Measurements from ENCODE around the gene YIF1B.
"Not testable (repeated sequence)": the region's sequence is repeated elsewhere in the genome, so short reads cannot be mapped to it uniquely, and the experiment has no call there.

Gene YIF1B, protein sequence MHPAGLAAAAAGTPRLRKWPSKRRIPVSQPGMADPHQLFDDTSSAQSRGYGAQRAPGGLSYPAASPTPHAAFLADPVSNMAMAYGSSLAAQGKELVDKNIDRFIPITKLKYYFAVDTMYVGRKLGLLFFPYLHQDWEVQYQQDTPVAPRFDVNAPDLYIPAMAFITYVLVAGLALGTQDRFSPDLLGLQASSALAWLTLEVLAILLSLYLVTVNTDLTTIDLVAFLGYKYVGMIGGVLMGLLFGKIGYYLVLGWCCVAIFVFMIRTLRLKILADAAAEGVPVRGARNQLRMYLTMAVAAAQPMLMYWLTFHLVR

DNA sequence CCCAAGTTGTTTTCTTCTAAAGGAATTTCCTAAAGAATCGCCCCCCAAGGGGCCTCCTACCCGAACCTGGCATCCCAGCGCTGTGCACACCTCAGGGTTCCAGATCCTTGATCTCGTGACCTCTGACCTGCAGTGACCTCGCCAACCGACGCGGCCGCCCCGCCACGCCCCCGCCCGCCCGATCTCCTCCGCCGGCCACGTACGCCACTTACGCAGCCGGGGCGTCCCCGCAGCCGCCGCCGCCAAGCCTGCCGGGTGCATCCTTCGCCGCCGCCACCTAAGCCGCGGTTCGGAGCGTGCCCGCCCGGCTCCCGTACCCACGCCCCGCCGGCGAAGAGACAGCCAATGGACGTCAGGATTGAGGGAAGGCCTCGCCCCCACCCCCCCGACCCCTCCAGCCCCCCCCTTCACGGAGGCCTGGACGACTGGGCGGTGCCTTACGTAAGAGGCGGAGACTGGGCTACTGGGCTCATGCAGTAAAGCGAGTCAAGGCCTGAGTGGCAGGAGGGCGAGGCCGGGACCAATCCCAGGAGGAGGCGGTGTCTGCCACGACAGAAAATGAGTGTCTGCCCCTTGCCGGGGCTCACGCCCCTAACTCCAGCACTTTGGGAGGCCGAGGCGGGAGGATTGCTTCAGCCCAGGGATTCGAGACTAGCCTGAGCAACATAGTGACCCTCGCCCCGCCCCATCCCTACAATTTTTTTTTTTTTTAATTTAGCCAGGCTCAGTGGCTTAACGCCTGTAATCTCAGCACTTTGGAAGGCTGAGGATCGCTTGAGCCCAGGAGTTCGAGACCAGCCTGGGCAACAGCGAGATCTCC, at the start of gene YIF1B:
TSS of gene YIF1B (minus strand) at position 291 of the 820 bp plus-strand sequence. CDS start at position 261, 30 bp downstream.
- DNase-seq (ENCODE audit: low read depth) = peak; percentile 90

DNA sequence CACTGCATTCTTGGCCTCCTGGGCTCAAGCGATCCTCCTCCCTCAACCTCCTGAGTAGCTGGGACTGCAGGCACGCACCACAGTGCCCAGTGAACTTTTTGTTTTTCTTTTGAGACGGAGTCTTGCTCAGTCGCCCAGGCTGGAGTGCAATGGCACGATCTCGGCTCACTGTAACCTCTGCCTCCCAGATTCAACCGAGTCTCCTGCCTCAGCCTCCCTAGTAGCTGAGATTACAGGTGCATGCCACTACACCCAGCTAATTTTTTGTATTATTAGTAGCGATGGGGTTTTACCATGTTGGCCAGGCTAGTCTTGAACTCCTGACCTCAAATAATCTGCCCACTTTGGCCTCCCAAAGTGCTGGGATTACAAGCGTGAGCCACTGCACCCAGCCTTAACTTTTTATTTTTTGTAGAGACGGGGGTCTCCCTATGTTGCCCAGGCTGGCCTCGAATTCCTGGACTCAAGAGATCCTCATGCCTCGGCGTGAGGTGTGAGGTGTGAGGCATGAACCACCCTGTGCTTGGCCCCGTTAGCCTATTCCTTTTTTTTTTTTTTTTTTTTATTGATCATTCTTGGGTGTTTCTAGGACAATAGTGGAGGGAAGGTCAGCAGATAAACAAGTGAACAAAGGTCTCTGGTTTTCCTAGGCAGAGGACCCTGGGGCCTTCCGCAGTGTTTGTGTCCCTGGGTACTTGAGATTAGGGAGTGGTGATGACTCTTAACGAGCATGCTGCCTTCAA, 47.4 kb upstream of the YIF1B start:
- not testable (repeated sequence) for DNase-seq (ENCODE audit: low read depth)

DNA sequence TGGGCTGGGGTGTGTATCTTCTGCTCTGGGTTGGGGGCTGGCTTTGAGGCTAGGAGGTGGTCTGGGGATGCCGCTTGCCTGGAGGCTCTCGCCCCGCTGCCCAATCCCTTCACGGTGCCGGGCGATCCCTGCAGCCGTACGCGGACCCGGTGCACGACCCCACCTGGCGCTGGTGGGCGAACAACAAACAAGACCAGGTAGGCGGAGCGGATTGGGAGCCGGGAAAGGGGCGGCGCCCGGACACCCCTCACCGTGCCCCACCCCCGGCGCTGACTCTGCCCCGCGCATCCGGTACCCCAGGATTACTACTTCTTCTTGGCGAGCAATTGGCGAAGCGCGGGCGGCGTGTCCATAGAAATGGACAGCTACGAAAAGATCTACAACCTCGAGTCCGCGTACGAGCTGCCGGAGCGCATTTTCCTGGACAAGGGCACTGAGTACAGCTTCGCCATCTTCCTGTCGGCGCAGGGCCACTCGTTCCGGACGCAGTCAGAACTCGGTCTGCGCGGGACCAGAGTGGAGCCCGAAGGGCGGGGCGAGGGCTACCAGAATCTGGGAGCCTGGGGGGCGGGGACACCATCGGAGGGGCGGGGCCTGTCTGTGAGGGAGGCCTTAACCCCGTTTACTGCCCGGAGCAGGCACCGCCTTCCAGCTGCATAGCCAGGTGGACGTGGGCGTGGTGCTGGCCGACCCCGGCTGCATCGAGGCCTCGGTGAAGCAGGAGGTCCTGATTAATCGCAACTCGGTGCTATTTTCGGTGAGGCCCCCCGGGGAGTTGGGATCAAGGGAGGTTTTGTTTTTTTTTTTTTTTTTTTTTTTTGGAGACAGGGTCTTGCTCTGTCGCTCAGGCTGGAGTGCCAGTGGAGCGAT, 46.6 kb upstream of the YIF1B start:
- peak; percentile 36 for DNase-seq (ENCODE audit: low read depth)

DNA sequence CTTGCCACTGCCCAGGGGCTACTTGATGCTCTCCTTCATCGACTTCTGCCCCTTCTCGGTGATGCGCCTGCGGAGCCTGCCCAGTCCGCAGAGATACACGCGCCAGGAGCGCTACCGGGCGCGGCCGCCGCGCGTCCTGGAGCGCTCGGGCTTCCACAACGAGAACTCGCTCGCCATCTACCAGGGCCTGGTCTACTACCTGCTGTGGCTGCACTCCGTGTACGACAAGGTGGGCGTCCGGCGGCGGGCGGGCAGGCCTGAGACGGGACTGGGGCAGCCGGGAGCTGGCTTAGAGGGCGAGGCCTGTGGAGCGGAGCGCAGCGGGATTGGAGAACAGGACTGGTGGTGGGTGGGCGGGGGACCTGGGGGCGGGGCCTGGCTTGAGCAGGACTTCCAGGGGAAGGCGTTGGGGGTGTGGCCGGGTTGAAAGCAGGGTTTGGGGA, 45.9 kb upstream of the YIF1B start:
- DNase-seq (ENCODE audit: low read depth) = peak; percentile 31

DNA sequence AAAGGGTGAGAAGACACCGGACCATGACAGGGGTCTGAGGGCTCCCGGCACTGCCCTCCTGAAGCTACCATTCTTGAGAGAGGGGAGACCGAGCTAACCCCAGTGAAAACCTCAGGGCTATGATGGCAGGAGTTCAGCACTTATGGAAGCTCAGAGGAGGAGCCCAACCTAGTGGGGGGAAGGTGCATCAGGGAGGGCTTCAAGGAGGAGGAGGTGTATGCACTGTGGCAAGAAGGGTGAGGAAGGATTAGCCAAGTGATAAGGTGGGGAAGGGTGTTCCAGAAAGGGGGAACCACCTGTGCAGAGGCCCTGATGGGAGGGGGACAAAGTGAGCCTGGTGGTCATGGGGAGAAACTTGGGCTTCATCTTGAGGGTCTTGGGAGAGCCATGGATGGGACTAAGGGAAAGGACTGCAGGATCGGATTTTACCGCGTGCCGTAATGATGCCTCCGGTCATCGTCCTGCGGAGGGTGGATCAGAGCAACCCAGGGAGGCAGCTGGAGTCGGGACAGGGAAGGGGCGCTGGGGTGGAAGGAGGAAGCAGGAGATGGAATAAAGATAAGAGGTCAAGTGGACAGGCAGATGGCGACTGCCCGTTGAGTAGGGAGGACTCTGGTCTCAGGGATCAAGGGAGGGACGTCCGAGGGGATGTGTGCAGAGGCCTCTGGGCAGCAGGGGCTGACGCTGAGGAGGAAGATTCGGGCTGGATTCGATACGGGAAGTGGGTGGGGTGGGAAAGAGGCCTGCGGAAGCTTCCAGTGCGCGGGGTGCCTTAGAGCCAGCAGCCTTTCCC, 45.3 kb upstream of the YIF1B start:
- DNase-seq (ENCODE audit: low read depth) = no peak

DNA sequence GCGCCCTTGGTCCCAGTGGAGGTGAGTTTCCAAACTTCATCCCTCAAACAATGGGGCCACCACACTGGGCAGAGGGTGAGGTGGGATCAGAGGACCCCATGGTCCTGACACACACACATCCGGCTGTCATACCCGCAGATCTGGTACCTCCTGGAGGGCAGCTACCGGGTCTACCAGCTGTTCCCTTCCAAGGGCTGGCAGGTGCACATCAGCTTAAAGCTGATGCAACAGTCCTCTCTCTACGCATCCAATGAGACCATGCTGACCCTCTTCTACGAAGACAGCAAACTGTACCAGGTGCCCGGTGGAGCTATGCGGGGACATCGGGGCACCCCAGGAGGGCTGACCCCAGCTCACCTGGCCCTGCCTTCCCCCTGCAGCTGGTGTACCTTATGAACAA, 44.6 kb upstream of the YIF1B start:
- DNase-seq (ENCODE audit: low read depth) = no peak

DNA sequence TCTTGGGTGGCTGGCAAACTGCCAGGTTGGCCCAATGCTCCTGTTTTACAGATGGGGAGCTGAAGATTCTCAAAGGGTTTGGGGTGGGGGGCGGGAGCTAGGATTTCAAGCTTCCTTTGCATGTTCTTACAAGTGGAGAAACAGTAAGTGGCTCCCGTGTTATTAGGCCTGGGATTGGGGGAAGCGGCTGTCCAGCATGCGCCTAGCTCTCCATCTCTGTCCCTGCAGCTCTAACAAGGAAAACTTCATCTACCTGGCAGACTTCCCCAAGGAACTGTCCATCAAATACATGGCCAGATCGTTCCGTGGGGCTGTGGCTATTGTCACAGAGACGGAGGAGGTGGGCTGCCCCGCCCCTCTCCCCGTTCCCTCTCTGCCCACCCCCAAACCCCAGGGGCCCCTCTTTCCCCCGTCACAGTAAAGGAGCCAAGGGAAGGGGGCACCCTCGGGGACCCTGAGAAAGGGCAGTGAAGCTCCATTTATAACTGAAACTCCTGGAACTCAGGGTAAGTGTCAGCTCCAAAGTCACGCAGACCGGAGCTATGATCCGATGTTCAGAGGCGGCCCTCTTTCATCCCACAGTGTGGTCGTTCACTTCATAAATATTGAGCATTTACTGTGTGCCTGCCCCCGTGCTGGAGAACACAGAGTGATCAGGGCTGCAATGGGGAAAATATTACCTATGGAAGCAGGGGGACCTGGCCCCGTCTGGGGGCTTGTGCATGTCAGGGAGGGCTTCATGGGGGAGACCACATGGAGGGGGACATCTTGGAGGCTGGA, 43.7 kb upstream of the YIF1B start:
- no peak for DNase-seq (ENCODE audit: low read depth)

DNA sequence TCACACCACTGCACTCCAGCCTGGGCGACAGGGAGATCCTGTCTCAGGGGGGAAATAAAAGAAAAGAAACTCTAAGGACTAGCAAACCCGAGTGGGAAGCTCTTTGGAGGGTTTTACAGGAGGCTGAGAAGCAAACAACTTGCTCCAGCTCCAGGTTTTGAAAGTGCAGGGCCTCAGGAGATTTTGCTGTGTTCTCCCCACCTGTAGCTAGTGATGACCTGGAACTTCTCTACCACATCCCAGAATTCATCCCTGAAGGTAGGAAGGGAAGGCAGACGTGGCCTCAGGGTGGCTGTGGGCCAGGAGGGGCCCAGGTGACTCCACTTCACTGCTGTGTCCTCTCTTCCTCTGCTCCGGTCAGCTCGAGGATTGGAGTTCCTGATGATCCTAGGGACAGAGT, 42.3 kb upstream of the YIF1B start:
- no peak for DNase-seq (ENCODE audit: low read depth)

DNA sequence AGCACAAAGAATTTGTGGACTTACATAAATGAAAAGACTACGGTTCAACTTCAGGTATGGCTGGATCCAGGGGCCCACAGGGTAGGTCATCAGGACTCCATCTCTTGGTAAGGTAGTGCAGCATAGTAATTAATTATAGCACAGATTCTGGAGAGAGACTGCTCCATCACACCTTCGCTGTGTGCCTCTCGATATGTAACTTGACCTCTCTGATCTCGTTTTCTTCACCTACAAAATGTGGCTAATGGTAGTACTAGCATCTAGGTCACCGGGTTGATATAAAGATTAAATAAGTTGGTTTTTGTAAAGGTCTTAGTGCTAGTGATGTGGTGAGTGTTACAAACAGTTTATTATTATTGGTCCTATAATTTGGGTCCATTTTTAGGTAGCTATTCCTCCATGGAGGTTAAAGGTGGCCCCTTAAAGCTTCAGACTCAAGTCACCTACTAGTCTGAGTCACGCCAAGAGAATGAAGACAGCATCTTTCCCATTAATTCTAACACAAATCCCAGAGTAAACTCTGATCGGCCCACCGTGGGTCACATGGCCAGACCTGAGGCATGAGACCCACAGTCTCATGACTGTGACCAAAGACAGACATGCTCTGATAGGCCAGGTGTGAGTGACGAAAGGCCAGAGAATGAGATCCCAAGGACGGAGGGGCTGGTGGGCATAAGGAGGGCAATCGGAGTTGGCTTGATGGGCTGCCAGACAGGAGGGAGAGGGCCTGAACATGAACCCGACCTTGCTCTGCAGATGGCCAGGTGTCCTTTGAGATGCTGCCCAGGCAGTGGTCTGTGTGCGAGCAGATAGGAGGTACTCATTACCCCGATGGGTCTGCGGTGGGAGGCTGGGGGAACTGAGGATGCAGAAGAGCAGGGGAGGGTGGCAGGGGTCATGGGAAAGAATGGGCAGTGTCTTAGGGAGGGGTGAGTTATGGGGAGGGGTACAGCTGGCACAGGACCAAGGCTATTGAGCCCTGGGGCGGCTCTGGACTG, 40.3 kb upstream of the YIF1B start:
- DNase-seq (ENCODE audit: low read depth) = no peak

DNA sequence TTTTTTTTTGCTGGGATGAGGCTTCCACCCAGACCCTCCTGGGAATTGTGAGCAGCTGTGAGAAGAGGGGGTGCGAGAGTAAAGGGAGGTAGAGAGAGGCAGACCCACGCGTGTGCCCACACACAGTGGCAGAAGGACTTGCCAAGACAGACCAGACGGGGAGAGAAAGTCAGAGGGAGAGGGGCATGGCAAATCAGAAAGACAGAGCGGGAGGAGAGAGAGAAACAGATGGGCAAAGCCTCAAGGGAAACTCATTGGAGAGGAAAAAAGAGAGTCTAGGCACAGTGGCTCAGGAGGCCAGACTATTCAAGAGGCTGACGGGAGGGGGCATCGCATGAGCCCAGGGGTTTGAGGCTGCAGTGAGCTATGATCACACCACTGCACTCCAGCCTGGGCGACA, 36.9 kb upstream of the YIF1B start:
- no peak for DNase-seq (ENCODE audit: low read depth)

DNA sequence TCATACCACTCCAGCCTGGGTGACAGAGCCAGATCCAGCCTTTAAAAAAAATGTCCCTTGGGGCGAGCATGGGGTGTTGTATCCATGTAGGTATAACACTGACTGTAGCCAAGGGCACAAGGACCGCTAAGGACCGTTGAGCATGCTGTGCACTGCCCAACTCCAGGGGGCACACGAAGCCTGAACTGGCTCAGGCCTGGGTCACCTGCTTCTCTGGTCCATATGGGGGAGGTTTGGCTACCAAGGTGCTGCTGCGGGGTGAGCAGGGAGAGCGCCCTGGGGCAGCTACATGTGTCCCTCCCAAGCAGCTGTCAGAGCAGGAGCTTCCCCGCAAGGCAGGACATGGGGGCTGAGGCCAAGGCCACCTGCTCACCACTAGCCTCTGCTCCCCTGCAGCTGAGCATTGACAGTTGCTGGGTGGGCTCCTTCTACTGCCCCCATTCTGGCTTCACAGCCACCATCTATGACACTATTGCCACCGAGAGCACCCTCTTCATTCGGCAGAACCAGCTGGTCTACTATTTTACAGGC, 36.2 kb upstream of the YIF1B start:
- DNase-seq (ENCODE audit: low read depth) = no peak

DNA sequence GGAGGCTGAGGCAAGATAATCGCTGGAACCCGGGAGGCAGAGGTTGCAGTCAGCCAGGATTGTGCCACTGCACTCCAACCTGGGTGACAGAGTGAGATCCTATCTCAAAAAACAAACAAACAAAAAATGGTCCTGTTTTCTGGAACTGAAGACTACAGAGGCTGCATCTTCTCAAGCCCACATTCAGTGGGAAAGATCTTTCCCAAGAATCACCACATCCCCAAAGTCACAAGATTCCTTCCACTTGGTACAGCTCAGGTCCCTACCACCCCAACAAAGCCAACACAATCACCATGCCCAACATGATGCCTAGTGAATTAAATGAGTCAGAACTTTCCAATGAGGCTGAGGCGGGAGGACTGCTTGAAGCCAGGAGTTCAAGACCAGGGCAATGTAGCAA, 35.1 kb upstream of the YIF1B start:
- DNase-seq (ENCODE audit: low read depth) = no peak

DNA sequence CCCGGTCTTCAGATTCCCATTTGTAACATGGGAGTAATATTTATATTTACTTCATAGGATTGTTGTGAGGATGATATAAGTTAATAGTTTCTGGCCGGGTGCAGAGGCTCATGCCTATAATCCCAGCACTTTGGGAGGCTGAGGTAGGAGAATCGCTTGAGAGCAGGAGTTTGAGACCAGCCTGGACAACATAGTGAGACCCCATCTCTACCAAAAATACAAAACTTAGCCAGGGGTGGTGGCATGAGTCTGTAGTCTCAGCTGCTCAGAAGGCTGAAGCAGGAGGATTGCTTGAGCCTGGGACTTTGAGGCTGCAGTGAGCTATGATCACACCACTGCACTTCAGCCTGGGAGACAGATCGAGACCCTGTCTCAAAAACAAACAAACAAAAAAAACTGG, 31.1 kb upstream of the YIF1B start:
- DNase-seq (ENCODE audit: low read depth) = no peak

DNA sequence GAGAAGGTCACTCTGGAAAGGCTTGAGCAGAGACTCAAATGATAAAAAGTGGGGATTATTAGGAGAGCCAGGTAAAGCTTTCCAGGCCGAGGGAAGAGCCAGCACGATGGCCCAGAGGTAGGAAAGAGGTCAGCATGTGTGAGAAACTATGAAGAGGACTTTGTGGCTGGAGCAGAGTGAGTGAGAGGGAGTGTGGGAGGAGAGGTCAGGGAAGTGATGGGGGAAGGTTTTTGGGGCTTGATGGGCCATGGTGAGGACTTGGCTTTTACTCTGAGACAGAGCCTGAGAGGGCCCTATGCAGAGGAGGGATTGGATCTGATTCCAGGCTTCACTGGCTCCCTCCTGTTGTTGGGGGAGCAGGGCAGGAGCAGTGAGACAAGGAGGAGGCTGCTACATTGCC, 25.2 kb upstream of the YIF1B start:
- DNase-seq (ENCODE audit: low read depth) = no peak

DNA sequence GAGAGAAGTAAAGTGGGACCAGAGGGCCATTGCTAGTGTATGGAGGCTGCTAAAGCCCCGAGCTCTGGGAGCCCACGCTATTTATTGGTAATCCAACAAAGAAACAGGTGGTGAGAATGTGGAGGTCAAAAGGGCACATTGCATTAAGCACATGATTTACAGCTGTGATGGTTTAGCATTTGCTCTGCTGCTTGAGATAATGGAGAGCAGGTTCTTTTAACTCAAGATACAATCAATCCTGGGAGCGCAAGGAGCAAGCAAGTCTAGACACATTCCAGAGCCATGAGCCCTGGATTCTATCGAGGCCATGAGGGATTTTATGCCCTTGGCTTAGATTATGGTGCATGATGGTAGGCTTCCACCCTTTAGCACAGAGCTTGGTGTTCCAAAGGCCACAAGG, 23.3 kb upstream of the YIF1B start:
- DNase-seq (ENCODE audit: low read depth) = not testable (repeated sequence)

DNA sequence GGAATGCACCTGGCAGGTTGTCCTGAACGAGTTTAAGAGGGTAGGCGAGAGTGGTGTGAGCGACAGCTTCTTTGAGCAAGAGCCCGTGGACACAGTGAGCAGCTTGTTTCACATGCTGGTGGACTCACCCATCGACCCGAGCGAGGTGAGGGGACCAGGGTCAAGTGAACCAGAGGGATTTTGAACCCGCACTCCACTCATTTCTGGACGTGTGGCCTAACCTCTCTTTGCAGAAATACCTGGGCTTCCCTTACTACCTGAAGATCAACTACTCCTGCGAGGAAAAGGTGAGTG, 21.6 kb upstream of the YIF1B start:
- DNase-seq (ENCODE audit: low read depth) = no peak

DNA sequence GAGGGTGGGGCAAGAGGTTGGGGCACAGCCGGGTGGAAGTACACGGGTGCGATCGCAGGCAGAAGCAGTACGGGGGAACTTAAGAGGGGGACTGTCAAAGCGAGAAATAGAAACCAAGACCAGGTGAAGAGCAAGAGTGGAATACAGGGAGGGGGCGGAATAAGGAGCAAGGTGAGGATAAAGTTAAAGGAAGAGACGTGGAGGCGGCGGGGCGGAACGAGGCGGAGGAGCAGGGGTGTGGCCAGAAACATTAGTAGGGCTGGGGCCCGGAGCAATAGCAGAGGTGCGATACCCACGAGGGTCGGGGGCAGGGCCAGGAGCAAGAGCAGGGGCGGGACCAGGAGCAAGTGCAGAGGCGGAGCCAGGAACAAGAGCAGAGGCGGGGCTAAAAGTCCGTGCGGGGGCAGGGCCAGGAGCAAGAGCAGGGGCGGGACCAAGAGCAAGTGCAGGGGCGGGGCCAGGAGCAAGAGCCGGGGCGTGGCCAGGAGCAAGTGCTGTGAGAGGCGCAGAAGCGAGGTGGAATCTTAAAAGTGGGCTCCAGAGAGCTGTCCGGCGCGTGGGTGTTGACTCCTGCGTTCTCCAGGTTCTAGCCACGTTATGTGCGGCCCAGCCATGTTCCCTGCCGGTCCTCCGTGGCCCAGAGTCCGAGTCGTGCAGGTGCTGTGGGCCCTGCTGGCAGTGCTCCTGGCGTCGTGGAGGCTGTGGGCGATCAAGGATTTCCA, 21.1 kb upstream of the YIF1B start:
- DNase-seq (ENCODE audit: low read depth) = peak; percentile 95
